Calu3 (cell line): ENCODE data around the gene TSPAN9. TPM values are rescaled to one million over a fixed set of nuclear protein-coding genes. Genes with fewer than 3 reads are reported as not detected.

Source experiments
- BruUV-seq: library from RNA; stranded (reverse); fragments of 400-500 nt; replicated peaks from 2 replicates; lab custom pipeline; 2021; lab: Mats Ljungman, UMichigan
- CTCF ChIA-PET: fragments of 300-600 bp; sonication (Branson Sonifier 250); formaldehyde crosslinking; loops from one replicate; lab custom pipeline; 2022; ENCODE audit warnings: antibody characterized with exemption; lab: Charles Lee
- DNase-seq: peaks from one replicate; pipeline ENCODE4 v3.0.0; 2022
- H3K27ac Mint-ChIP-seq: one replicate; pipeline ENCODE4 v1.8.0; 2022; ENCODE audit warnings: mixed read lengths; ENCODE audit not compliant: unreplicated experiment
- H3K27me3 Mint-ChIP-seq: one replicate; pipeline ENCODE4 v1.8.0; 2022; ENCODE audit warnings: mixed read lengths; ENCODE audit not compliant: unreplicated experiment
- H3K36me3 Mint-ChIP-seq: one replicate; pipeline ENCODE4 v1.8.0; 2022; ENCODE audit warnings: mild to moderate bottlenecking, moderate library complexity, mixed read lengths; ENCODE audit not compliant: insufficient read depth, unreplicated experiment
- H3K4me1 Mint-ChIP-seq: one replicate; pipeline ENCODE4 v1.8.0; 2022; ENCODE audit warnings: mild to moderate bottlenecking, low read depth, mixed read lengths; ENCODE audit not compliant: unreplicated experiment
- H3K4me3 Mint-ChIP-seq: one replicate; pipeline ENCODE4 v1.8.0; 2022; ENCODE audit warnings: mild to moderate bottlenecking, low read depth, moderate library complexity, mixed read lengths; ENCODE audit not compliant: unreplicated experiment
- H3K9me3 Mint-ChIP-seq: one replicate; pipeline ENCODE4 v1.8.0; 2022; ENCODE audit warnings: low read depth, mixed read lengths; ENCODE audit not compliant: unreplicated experiment
- intact Hi-C: fragments of 100-400 bp; cut with micrococcal nuclease; formaldehyde crosslinking; loops from one replicate; pipeline ENCODE4 v1.10.0; 2022; ENCODE audit not compliant: unreplicated experiment
- total RNA-seq: library from RNA; stranded (reverse); gene quantifications from 2 replicates; pipeline ENCODE4 v1.2.3, GENCODE V29; 2022
- TF ChIP-seq, protein P1 (sequence below): fragments of 200-600 bp; IDR thresholded peaks from one replicate; pipeline ENCODE4 v1.8.0; 2022; ENCODE audit warnings: antibody characterized with exemption; ENCODE audit not compliant: unreplicated experiment

Gene TSPAN9
- total RNA-seq, 1 experiment from 2014 or later, result 6.0 TPM

DNA sequence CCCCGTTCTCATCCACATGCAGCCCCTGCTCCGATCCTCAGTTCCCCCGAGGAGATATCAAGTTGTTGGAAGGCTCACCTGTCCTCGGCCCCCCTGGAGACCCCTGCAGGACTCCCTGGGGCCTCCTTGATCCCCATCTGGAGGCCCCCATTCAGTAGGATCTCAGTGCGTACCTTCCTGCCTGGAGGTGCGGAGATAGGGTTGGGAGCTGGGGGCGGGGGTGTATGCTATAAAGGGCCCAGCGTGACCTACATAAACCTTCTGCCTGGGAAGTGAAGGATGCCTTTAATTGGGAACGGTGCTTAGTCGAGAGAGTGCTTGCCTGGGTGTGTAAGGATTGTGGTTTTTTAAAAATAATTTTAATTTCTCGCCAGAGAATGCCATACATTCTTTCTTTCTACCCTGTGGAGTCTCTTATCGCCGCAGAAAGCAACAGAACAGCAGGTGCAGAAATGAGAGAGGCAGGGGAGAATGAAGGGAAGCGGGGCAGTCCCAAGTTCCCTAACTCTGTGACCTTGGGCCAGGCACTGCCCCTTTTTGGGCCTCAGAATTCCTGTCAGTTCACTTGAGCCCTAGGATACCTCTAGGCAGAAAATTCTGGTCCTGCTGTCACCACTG, 153.7 kb downstream of the TSPAN9 start:
- H3K4me3 Mint-ChIP-seq, result no peak overlapping the region
- DNase-seq, result no peak
- no peak overlapping the region for H3K27ac Mint-ChIP-seq
- CTCF ChIA-PET, result no interaction called here
- BruUV-seq, result no TSS peak
- no peaks in the 10 kb centered on the region for H3K36me3 Mint-ChIP-seq
- H3K4me1 Mint-ChIP-seq, result no peaks in the 10 kb centered on the region
- no peaks in the 10 kb centered on the region for H3K9me3 Mint-ChIP-seq
- peaks cover 72% of the 10 kb centered on the region for H3K27me3 Mint-ChIP-seq
- intact Hi-C loops, result no loop called here
- TF ChIP-seq, protein P1, sequence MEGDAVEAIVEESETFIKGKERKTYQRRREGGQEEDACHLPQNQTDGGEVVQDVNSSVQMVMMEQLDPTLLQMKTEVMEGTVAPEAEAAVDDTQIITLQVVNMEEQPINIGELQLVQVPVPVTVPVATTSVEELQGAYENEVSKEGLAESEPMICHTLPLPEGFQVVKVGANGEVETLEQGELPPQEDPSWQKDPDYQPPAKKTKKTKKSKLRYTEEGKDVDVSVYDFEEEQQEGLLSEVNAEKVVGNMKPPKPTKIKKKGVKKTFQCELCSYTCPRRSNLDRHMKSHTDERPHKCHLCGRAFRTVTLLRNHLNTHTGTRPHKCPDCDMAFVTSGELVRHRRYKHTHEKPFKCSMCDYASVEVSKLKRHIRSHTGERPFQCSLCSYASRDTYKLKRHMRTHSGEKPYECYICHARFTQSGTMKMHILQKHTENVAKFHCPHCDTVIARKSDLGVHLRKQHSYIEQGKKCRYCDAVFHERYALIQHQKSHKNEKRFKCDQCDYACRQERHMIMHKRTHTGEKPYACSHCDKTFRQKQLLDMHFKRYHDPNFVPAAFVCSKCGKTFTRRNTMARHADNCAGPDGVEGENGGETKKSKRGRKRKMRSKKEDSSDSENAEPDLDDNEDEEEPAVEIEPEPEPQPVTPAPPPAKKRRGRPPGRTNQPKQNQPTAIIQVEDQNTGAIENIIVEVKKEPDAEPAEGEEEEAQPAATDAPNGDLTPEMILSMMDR, result no peak

DNA sequence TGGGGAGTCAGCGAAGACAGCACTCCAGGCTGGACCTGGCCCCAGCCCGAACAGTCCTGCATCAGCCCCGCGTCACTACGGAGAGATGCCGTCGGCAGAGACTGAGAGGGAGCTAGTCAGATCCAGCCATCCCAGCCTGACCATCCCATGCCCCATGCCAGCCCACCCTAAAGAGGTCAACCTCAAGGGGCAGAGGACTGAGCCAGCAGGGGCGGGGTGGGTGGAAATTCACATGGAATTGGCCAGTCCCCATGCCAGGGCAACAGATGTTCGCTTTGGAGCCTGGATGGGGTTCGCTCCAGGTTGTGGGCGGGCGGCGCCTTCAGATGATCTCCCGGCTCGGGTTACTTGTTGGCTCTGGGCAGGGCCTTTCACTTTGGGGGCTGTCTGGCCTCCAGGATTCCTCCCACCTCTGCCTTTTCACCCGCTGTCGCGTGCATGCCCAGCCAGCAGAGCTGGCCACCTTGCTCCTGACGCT, 154.3 kb downstream of the TSPAN9 start:
- CTCF ChIA-PET, result no interaction called here
- intact Hi-C loops, result no loop called here
- BruUV-seq, result no TSS peak

DNA sequence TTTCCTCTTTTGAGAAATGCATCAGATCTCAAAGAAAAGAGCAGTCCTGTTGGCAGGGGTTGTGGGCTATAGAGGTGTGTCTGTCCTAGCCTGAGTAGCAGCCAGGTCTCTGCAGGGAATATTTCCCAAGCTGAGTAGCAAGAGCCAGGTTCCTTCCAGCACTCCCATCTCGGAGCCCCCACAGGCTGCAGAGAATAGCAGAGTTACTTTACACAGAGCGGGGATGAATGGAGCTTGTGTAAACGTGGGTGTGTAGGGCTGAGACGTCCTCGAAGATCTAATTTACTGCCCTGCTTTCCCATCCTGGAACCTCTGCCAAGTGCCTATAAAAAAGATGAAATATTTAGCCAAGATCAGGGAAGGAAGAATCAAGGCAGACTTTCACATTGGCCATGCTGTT, 156.6 kb downstream of the TSPAN9 start:
- Mint-ChIP-seq H3K27me3 (peaks cover 73% of the 10 kb centered on the region), H3K27ac (no peak overlapping the region), H3K9me3 (no peaks in the 10 kb centered on the region), H3K4me1 (peaks cover 15% of the 10 kb centered on the region), H3K36me3 (peaks cover 8% of the 10 kb centered on the region), H3K4me3 (no peak overlapping the region)
- CTCF ChIA-PET, result no interaction called here
- intact Hi-C loops, result no loop called here
- DNase-seq, result no peak
- BruUV-seq, result no TSS peak
- TF ChIP-seq, protein P1, result no peak

More for the DNA sequence above, 154.3 kb downstream of the TSPAN9 start:
- H3K27ac Mint-ChIP-seq, result no peak overlapping the region
- peaks cover 72% of the 10 kb centered on the region for H3K27me3 Mint-ChIP-seq
- no peak overlapping the region for H3K4me3 Mint-ChIP-seq
- peaks cover 5% of the 10 kb centered on the region for H3K4me1 Mint-ChIP-seq
- DNase-seq, result no peak
- no peaks in the 10 kb centered on the region for H3K9me3 Mint-ChIP-seq
- H3K36me3 Mint-ChIP-seq, result peaks cover 2% of the 10 kb centered on the region
- TF ChIP-seq, protein P1, result no peak

DNA sequence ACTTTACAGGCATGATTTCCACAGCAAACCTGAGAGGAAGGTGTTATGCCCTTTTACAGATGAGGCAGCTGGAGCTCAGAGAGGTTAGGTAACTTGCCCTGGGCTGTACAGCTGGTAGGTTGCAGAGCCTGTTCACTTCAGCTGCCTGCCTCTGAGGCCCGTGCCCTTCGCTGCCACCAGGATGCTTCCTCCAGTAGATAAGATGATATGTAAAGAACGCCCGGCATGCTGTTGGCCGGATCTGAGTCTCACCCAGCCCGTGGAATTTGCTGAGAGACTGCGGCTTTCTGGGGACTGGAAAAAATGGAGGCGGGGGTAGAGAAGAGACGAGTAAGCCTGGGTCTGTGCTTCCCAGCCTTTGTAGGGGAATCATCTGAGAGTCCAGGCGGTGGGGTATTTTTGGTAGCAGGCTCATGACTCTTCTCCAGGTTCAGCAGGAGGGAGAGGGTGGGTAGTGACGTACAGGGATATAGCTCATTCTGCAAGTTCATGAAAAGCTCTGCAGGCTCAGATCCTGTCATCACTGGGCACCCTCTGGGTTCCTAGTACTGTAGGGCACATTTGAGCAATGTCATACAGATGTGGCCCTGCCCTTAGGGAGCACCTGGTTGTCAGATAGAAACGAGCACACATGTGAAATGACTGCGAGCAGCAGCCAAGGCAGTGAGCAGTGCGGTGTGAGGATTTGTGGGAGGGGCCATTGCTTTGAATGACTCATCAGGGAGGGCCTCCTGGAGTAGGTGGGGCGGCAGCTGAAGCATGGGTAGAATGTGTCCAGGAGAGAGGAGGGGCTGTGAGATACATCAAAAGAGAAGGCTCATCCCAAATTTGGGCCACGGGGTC, 159.4 kb downstream of the TSPAN9 start:
- peak; percentile 80 for DNase-seq
- Mint-ChIP-seq H3K4me1 (peaks cover 25% of the 10 kb centered on the region), H3K27me3 (peaks cover 77% of the 10 kb centered on the region), H3K4me3 (peak overlapping the region; percentile 51), H3K27ac (peak overlapping the region; percentile 36), H3K9me3 (no peaks in the 10 kb centered on the region), H3K36me3 (peaks cover 8% of the 10 kb centered on the region)
- TF ChIP-seq, protein P1, result no peak
- CTCF ChIA-PET, result interaction anchor here (0.6 kb wide), 1 partner anchor 127 kb away, joined by 5 read pairs; no protein-coding TSS in a partner anchor
- intact Hi-C loops, result no loop called here
- no TSS peak for BruUV-seq
